Stimulated activated CD8-positive, alpha-beta memory T cell treated with anti-CD3 and anti-CD28 coated beads, Interleukin-7, amount 100 ng/mL, for 4 hours (primary cell): ENCODE data around the gene ZSWIM3.

Experiments used
- DNase-seq, 2 donors: peaks; one replicate each; pipeline ENCODE4 v3.0.0-alpha.2; 2020; ENCODE audit warnings: low read depth in 2 of 2

ZSWIM3 gene

DNA sequence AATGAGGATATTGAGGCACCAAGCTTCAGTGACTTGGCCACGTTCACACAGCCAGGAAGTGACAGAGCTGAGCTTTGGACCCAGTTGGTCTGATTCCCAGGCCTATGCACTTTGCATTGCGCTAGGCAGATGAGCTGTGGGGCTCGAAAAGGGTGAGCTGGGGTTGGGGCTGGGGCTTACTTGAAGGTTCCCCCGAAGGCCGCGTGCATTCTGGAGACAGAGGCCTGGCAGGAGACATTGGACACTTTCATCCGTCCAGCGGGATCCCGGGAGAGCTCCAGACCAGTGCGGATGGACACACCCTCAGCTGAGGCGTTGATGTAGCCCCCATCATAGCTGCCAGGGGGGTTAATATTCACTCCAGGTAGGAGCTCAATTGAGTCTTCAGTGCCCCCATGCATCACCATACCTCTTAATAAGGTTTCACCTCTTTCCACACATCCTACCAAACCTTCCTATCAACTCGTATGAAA is 52.0 kb downstream of the ZSWIM3 start:
- DNase-seq, result no peak

DNA sequence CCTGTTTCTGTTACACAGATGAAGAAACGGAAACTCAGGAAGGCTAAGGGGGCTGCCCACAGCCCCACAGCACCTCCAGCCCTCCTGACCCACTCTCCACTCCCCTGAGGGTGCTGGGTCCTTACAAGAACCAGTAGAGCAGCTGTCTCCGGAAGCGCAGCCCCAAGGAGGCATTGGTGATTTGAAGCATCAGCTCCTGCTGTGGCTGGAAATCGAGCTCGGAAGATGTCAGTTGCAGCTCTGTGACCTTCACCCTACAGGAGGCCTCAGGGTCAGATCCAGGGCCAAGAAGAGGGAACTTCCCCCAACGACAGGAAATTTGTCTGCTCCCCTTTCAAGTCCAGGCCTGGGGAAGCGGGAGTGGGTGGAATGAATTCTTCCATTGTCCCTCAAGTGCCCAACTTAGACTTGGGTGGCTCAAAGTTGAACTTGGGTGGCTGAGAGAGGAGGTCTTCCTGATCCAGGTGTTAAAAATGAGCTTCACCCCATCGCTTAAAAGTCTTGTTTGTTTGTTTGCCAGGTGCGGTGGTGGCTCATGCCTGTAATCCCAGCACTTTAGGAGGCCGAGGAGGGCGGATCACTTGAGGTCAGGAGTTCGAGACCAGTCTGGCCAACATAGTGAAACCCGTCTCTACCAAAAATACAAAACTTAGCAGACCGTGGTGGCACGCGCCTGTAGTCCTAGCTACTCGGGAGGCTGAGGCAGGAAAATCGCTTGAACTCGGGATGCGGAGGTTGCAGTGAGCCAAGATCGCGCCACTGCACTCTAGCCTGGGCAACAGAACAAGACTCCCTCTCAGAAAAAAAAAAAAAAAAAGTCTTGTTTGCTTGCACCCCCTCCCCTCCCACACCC is 52.6 kb downstream of the ZSWIM3 start:
- DNase-seq, result no peak

DNA sequence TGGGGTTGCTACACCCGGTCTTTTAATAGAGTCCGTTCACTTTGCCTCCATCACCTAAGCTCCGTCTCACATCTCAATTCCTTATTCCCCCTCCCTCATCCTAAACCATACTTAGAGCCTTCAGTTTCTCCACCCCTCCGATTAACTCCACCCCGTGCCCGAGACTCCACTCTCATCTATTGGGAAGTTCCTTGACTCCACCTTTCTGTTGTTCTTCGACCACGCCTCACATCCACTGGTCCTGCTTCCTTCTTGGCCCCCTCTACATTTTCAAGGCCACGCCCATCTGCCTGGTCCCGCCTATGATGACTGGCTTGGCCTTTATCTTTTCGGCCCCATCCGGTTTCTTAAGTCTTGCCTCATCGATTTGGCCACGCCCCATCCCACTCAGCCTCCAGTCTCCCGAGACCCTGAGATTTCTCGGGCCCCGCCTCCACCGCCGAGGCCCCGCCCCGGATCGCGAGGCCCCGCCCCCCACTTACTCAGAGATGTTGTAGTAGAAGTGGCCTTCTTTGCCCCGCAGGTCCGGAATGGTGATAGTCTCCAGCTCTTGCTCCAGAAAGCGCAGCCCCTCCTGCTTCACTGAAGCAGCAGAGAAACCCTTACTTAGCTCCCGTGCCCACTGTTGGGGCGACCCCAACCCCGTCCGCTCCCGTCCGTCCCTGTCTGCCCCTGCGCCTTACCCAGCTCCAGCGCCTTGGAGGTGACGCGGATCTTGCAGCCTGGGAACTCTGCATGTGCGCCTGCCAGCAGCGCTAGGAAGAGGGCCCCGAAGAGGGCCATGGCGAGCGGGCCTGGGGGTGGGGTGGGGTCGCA is 53.5 kb downstream of the ZSWIM3 start:
- DNase-seq, result peak; percentile 85 to 87

DNA sequence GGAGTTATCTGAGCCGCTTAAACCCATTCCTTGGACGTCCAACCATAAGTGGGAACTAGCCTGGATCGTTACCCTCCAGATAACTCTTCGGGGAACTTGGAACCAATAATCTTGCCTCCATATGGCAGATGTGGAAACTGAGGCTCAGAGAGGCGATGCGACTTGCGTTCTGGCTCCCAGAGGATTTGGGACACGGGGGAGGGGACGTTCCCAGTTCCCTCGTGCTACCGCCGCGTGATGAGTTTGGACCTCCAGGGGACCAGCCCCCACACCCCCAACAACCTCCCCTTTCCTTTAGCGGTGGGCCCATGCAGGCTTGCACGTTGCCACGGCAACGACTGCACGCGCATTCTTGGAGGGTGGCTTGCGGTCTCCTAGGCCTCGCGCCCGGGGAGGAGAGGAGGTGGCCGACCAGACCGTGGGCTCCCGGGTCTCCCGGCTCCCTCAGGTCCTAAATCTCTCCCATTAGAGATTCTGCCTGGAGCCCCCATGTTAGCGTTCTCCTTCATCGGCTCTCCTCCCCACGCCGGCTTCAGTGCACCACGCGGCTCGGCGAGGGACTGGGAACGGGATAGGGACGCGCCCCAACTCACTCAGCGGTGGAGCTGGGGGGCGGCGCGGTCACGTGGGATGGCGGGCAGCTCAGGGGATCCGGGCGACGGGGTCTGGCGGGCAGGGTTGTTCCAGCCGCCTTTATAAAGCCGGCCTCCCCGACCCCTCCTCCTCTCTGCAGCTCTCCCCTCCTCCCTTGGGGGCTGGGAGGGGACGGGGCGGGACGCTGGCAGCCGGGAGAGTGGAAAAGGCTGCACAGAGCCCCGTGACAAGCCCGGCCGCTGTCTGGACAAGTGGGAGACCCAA is 54.3 kb downstream of the ZSWIM3 start, which contains the start of gene PLTP:
Gene PLTP (minus strand): TSS at position 670 of the 858 bp plus-strand sequence. CDS start 703 bp downstream, outside the sequence.
- no peak for DNase-seq

DNA sequence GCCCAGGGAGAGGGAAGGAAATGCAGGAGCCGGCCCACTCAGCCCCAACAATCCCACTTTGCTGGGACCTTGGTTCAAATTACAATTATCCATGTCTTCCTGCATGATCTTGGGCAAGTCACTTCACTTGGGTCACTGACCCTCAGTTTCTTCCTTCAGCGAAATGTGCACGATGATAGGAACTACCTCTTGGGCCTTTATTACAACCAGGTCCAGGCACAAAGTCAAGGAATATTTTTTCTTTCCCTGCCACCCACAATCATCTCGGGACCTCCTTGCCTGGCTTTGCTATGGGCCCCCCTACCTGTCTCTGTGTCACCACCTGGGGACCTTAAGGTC is 54.9 kb downstream of the ZSWIM3 start:
- no peak for DNase-seq

DNA sequence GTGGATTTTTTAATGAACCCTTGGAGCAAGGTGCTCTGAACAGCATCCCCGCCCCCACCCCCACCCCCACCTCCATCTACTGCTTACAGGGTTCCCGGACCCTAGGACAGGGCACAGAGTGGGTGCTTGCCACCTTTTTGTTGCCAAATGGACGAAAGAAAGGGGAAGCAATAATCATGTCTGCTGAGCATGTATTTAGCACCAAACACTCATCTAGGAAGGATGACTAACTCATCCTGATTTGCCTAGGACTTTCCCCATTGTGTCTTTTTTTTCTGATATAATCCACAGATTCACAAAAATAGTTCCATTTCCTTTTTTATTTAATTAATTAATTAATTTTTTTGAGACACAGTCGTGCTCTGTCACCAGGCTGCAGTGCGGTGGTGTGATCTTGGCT is 55.7 kb downstream of the ZSWIM3 start:
- DNase-seq, result no peak

DNA sequence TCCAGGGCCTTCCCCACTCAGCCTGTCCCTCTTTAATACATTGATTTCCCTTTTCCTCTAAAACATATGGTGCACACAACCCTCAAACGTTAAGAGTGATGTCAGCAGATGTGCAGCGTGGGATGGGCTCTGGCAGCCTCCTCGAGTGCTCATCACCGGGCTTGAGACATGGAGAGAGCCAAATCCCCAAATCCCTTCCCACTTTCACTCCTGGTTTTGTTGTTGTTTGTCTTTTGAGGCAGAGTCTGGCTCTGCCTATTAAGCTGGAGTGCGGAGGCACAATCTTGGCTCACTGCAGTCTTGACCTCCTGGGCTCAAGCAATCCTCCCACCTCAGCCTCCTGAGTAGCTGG is 60.4 kb downstream of the ZSWIM3 start:
- DNase-seq, result no peak

DNA sequence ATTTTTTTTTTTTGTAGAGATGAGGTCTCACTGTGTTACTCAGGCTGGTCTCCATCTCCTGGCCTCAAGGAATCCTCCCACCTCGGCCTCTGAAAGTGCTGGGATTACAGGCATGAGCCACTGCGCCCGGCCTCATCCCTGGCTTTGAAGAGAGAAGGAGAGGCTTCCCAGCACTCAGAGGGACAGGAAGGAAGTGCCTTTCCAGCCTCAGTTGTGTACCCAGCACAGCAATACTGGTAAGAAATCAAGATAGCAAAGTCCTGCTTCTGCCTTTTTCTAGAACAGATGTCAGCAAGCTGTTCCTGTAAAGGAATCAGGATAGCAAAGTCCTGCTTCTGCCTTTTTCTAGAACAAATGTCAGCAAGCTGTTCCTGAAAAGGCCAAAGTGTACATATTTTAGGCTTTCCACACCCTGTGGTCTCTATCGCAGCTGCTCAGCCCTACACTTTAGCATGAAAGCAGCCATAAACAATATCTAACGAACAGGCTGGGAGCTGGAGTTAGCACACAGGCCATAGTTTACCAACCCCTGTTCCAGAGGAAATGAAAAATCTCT is 60.8 kb downstream of the ZSWIM3 start:
- no peak for DNase-seq

DNA sequence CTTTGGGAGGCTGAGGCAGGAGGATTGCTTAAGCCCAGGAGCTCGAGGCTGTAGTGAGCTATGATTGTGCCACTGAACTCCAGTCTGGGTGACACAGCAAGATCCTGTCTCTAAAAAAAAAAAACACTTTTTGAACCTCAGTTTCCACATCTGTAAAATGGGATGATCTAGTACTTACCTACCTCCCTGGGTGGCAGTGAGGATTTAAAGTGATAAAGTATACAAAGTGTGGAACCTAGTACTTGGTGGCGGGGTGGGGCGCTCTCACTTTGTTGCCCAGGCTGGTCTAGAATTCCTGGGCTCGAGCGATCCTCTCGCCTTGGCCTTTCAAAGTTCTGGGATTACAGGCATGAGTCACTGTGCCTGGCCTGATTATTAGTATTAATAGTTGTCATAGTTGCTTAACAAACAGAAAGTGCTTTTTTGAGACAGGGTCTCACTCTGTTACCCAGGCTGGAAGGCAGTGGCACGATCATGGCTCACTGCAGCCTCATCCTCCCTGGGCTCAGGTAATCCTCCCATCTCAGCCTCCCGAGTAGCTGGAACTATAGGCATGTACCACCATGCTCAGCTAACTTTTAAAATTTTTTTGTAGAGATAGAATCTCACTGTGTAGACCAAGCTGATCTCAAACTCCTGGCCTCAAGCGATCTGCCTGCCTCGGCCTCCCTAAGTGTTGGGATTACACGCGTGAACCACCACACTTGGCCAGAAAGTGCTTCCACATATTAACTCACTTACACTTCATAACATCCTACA is 61.5 kb downstream of the ZSWIM3 start:
- DNase-seq, result no peak

DNA sequence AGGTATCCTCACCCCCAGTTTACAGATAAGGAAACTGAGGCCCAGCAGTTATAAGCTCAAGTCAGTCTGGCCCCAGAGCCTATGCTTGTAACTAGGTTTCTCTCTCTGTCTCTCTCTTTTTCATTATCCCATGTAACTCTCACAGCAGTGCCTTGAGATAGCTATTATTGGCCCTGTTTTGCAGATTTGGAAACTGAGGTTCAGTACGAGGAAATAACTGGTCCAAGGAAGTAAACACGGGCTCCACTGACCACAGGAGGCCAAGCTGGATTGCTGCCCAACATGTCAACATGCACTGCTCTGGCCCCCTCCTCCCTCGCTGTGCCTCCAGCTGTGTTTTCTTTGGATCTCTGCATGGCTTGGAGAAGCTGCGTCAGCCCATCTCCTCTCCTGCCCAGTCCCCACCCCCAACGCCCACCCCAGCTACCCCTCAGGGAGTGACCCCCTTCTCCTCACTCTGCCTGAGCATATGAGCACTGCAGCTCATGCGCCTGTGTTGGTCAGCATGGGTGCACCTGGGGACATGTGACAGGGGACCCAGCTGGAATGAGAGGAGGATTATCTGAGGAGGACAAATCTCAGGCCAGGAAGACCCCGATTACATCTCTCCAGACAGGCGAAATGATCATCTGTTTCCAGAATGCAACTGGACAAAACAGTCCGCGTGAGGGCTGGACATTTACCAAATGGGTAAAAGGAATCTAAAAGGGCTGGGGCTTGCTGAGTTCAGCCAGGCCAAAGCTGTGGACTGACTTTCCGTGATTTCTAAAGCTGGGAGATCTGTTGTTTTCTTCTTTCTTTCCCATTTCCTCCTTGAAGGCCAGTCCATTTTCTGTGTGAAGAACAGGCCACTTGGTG is 62.4 kb downstream of the ZSWIM3 start:
- DNase-seq, result no peak

DNA sequence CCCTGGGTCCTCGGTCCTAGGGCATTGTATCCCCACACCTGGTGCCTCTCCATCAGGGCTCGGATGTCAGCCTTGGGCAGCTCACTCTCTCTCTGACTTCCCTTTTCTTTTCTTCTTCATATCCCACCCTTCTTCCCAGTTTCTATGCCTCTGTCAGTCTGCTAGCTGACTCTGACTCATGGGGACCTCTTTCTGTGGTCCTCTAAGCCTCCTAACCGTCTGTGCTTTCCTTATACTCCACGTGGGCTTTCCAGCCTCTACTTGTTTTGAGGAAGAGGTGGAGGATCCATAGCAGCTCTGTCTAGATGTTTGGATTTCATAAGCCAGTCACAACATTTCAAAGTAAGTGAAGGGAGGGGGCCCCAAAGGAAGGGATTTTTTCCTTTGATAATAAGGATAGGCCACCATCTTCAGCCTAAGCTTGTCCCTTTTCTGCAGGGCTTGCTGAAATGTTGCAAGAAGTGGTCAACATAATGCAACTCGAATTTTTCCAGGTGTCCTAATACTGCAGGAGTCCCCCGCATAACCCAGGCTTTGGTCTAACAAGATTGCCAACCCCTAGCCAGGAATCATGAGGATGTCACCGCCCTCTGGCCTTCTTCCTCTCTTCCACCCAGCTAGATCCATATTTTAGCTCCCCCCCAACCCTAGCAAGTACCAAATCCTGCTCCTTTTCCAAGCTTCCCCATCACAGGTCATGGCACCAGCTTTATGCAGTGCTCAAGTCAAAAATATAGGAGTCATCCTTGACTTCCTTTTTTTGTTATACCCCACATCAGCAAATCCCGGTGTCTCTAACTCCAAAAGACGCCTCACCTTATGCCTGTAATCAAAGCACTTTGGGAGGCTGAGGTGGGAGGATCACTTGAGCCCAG is 63.3 kb downstream of the ZSWIM3 start:
- no peak for DNase-seq

DNA sequence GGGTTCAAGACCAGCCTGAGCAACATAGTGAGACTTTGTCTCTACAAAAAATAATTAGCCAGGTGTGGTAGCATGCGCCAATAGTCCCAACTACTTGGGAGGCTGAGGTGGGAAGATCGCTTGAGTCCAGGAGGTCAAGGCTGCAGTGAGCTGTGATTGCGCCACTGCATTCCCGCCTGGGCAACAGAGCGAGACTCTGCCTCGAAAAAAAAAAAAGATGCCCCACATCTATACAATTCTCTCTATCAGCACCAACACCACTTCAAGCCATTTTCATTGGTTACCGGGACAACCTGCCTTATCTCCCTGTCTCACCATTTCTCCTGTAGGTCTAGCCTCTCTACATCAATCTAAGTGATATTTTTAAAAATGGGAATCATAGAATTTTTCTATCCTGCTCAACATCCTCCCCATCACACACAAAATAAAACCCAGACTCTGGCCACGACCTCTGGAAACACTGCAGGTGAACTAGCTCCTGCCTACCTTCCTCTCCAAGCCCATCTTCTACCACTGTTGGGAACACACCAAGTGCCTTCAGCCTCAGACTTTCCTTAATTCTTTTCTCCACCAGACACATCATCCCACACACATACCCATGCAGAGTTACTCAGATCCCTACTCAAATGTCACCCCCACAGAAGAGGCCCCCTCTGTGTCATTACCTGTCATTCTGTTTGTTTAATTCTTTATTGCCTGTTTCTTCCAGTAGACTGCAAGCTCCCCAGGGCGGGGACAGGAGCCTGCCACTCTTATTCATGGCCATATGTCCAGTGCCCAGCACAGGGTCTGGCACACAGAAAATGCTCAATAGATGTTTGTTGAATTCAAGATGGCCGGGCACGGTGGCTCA is 64.1 kb downstream of the ZSWIM3 start:
- DNase-seq, result no peak

DNA sequence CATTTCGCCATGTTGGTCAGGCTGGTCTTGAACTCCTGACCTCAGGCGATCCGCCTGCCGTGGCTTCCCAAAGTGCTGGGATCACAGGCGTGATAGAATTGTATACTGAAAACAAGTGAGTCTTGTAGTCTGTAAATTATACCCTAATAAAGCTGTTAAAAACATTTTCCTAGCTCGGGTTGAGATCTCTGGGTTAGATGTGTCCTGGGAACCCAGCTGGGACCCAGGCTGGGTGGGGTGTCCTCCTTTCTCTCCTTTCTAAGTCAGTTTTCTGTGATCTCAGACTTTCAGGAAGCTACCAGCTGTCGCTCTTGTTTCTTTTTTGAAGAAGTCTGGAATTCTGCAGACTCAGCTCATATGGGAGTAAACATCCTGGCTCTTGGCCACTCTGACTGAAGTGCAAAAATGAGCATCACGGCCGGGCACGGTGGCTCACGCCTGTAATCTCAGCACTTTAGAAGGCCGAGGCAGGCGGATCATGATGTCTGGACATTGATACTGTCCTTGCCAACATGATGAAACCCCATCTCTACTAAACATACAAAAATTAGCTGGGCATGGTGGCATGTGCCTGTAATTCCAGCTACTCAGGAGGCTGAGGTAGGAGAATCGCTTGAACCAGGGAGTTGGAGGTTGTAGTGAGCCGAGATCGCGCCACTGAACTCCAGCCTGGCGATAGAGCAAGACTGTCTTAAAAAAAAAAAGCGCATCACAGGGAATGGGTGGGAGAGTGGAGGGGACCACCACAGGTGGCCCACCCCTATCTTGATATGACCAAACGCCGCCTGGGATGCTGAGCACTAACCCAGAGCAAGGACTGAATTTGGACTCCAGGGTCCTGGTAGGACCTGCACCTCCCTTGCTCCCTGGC is 67.2 kb downstream of the ZSWIM3 start:
- DNase-seq, result no peak

DNA sequence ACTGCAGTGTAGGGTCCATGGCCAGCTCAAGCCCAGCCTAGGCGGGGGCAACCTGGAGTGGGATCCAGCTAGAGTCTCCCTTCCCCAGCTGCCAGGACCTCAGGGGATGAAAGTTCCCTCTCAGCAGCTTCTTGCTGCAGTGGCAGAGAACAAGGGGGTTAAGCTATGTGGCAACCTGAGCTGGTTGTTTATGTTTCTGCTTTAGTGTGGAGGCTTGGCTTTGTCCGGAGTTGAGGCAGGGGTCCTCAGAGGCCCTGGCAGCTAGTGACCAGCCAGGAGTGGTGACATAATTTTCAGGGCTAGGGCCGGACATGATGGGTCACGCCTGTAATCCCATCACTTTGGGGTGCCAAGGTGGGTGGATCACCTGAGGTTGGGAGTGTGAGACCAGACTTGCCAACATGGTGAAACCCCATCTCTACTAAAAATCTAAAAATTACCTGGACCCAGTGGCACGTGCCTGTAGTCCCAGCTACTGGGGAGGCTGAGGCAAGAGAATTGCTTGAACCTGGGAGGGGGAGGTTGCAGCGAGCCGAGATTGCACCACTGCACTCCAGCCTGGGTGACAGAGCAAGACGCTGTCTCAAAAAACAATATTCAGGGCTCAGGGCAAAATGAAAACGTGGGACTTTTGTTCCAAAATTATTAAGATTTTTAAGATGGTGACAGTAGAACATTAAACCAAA is 68.5 kb downstream of the ZSWIM3 start:
- no peak for DNase-seq

DNA sequence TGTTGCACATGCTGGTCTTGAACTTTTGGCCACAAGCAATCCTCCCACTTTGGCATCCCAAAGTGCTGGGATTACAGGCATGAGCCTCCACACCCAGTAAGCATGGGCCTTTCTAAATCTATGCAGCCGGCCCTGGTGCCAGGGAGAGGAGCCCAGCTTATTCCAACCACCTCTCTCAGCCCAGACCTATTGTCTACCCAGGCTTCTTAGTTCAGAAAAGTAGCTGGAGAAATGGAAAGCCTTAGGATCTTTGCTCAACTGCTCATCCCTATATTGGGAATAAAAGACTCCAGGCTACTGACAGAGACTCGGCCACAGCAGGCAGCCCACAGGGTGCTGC is 69.3 kb downstream of the ZSWIM3 start:
- no peak for DNase-seq

DNA sequence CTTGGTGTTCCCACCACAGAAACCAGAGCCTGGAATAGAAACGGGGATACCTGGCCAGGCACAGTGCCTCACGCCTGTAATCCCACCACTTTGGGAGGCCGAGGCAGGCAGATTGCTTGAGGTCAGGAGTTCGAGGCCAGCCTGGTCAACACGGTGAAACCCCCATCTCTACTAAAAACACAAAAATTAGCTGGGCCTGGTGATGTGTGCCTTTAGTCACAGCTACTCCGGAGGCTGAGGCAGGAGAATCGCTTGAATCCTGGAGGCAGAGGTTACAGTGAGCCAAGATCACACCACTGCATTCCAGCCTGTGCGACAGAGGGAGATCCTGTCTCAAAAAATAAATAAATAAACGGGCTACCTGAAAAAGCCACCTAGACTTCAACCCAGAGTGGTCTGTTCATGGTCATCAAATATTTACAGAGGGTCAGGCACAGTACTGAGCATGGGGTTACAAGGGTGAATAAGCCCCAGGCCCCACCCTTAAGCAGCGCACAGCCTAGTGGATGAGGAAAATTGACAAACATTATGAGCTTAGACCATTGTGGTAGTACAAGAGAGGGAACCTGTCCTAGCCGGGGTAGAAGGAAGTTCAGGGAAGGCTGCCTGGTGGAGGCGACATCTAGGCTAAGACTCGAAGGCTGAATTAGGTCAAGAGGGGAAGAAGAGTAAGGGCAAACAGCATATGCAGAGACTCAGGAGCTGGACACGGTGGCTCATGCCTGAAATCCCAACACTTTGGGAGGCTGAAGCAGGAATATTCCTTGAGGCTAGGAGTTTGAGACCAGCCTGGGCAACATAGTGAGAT is 69.9 kb downstream of the ZSWIM3 start:
- DNase-seq, result no peak
